Panc1 (cell line): ENCODE data around the gene XRCC4. TPM values are rescaled to one million over a fixed set of nuclear protein-coding genes. Genes with fewer than 3 reads are reported as not detected.

Source experiments
- ATAC-seq: fragments of 200-7000 bp; cut with Tn5 transposase; 2 replicates; pipeline ENCODE4 v1.9.1; 2020; ENCODE audit warnings: mild to moderate bottlenecking, moderate library complexity
- BruUV-seq: library from RNA; stranded (reverse); fragments of 400-500 nt; replicated peaks from 2 replicates; lab custom pipeline; 2021; lab: Mats Ljungman, UMichigan
- CTCF ChIA-PET: fragments of 300-600 bp; sonication (Branson Sonifier 250); formaldehyde crosslinking; loops from one replicate; lab custom pipeline; 2022; ENCODE audit warnings: antibody characterized with exemption; lab: Charles Lee
- POLR2A ChIA-PET: fragments of 300-600 bp; sonication (Branson Sonifier 250); formaldehyde crosslinking; loops from one replicate; lab custom pipeline; 2022; ENCODE audit warnings: antibody characterized with exemption; lab: Charles Lee
- DNase-seq: peaks from one replicate; pipeline ENCODE4 v3.0.0-alpha.2; 2010; ENCODE audit warnings: low read depth, low spot score
- H3K27ac ChIP-seq: 2 replicates; pipeline ENCODE4 v1.5.1; 2011; ENCODE audit warnings: mild to moderate bottlenecking, low read length, inconsistent platforms
- H3K27me3 ChIP-seq: fragments of 200-500 bp; sonication (Bioruptor generic); 2 replicates; pipeline ENCODE4 v1.6.0; 2014; ENCODE audit warnings: low read length, inconsistent platforms; ENCODE audit not compliant: control insufficient read depth, insufficient read depth
- H3K36me3 ChIP-seq: fragments of 200-500 bp; sonication (Bioruptor generic); 2 replicates; pipeline ENCODE4 v1.5.1; 2014; ENCODE audit warnings: inconsistent platforms, mild to moderate bottlenecking, low read length, moderate library complexity; ENCODE audit not compliant: control insufficient read depth, insufficient read depth
- H3K4me1 ChIP-seq: 2 replicates; pipeline ENCODE4 v1.5.1; 2011; ENCODE audit warnings: inconsistent platforms, mild to moderate bottlenecking, low read length, moderate library complexity; ENCODE audit not compliant: control insufficient read depth, insufficient read depth
- H3K4me3 ChIP-seq, 2 experiments: 2 replicates each; pipeline ENCODE4 v1.5.1; 2011 to 2012; ENCODE audit warnings: low read depth in 2 of 2, low read length in 2 of 2, mild to moderate bottlenecking in 2 of 2, inconsistent platforms in 1 of 2, moderate library complexity in 1 of 2
- H3K9me3 ChIP-seq: fragments of 200-500 bp; sonication (Bioruptor generic); 2 replicates; pipeline ENCODE4 v1.5.1; 2014; ENCODE audit warnings: low read depth, mild to moderate bottlenecking, inconsistent platforms, low read length, moderate library complexity; ENCODE audit not compliant: control insufficient read depth, insufficient read depth
- CTCF ChIP-seq: fragments of 450-650 bp; IDR thresholded peaks from 2 replicates; pipeline ENCODE4 v1.5.1; 2017; ENCODE audit warnings: mild to moderate bottlenecking
- POLR2AphosphoS5 ChIP-seq: IDR thresholded peaks from 2 replicates; pipeline ENCODE4 v1.6.1; 2012; ENCODE audit warnings: mild to moderate bottlenecking, low read depth, low read length, moderate library complexity
- REST ChIP-seq, 2 experiments: IDR thresholded peaks; 2 replicates each; pipeline ENCODE4 v1.6.1; 2011 to 2012; ENCODE audit warnings: low read depth in 2 of 2, control low read depth in 1 of 2, low read length in 1 of 2, mild to moderate bottlenecking in 1 of 2, moderate library complexity in 1 of 2; ENCODE audit not compliant: insufficient read depth in 1 of 2
- SIN3A ChIP-seq: IDR thresholded peaks from 2 replicates; pipeline ENCODE4 v1.6.1; 2012; ENCODE audit warnings: low read depth, mild to moderate bottlenecking, low read length, moderate library complexity, borderline replicate concordance; ENCODE audit not compliant: insufficient read depth
- TCF7L2 ChIP-seq: IDR thresholded peaks from 2 replicates; pipeline ENCODE4 v1.6.1; 2011; ENCODE audit warnings: mild to moderate bottlenecking, low read depth, low read length, inconsistent platforms
- in situ Hi-C: cut with HindIII; loops from 2 replicates; pipeline ENCODE4 v1.10.0; 2016; ENCODE audit warnings: low sequenced_read_pairs, low pct_unique_long_range_greater_than_20kb
- intact Hi-C: fragments of 100-400 bp; cut with micrococcal nuclease; formaldehyde crosslinking; loops from one replicate; pipeline ENCODE4 v1.10.0; 2022; ENCODE audit not compliant: unreplicated experiment
- total RNA-seq: library from RNA; stranded (reverse); gene quantifications from one replicate; pipeline ENCODE4 v1.2.1, GENCODE V29; 2021; ENCODE audit not compliant: unreplicated experiment

XRCC4 gene
- total RNA-seq, 1 experiment from 2014 or later = 12.5 TPM

- ChIA-PET CTCF (no interaction called here), POLR2A (no interaction called here)
Measured at GRCh38 chr5:83385812-83386211, 308.5 kb downstream of the XRCC4 start.

DNA sequence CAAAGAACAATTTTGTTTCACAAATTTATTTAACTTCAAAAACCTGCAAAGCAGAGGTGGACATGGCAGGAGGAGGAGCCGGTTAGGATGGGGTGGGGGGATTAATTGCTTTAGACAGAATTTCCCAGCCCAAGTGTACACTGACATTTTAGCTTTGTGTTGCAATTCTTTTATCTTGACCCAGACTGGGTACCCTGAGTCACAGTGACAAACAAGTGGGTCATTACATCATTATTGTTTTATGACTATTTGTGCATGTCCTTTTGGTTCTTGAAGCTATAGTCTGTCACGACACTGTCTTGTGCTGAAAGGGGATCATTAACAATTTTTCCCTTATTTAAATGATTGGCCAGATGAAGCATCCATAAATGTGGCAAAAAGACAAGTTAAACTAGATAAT lies 309.7 kb downstream of the XRCC4 start:
- ATAC-seq = no peak
- POLR2A ChIA-PET = no interaction called here

More at GRCh38 chr5:83385812-83386211, 308.5 kb downstream of the XRCC4 start:
- intact Hi-C loops = no loop called here
- DNase-seq (no peak), ATAC-seq (no peak)
- no peaks in the 10 kb centered on the region for H3K4me1 ChIP-seq
- H3K4me3 ChIP-seq = no peak overlapping the region
- H3K27ac ChIP-seq = no peak overlapping the region
- BruUV-seq = no TSS peak
- TF ChIP-seq TCF7L2 (no peak), REST (IDR thresholded peaks at IDR 0.05; ENCODE audit: insufficient read depth in 1 of 2, low read depth in 2 of 2, low read length in 1 of 2) (no peak), SIN3A (no peak), POLR2AphosphoS5 (no peak), CTCF (no peak)
- no peaks in the 10 kb centered on the region for H3K9me3 ChIP-seq
- in situ Hi-C loops = no loop called here
- H3K36me3 ChIP-seq = no peaks in the 10 kb centered on the region
- no peaks in the 10 kb centered on the region for H3K27me3 ChIP-seq

More for the DNA sequence above, 309.7 kb downstream of the XRCC4 start:
- TF ChIP-seq TCF7L2 = no peak
- no peak for TF ChIP-seq POLR2AphosphoS5
- TF ChIP-seq REST (IDR thresholded peaks at IDR 0.05; ENCODE audit: insufficient read depth in 1 of 2, low read depth in 2 of 2, low read length in 1 of 2) = no peak
- TF ChIP-seq CTCF = no peak
- no peak for TF ChIP-seq SIN3A
- DNase-seq = no peak
- in situ Hi-C loops = no loop called here
- H3K36me3 ChIP-seq = no peaks in the 10 kb centered on the region
- H3K9me3 ChIP-seq = no peaks in the 10 kb centered on the region
- no peak overlapping the region for H3K4me3 ChIP-seq
- H3K27me3 ChIP-seq = no peaks in the 10 kb centered on the region
- H3K4me1 ChIP-seq = no peaks in the 10 kb centered on the region
- BruUV-seq = no TSS peak
- intact Hi-C loops = no loop called here
- H3K27ac ChIP-seq = no peak overlapping the region
- CTCF ChIA-PET = no interaction called here
